Smooth muscle cell (in vitro differentiated cells): ENCODE data around the gene FGF21. TPM values are rescaled to one million over a fixed set of nuclear protein-coding genes. Genes with fewer than 3 reads are reported as not detected.
"Not testable (repeated sequence)": the region's sequence is repeated elsewhere in the genome, so short reads cannot be mapped to it uniquely, and the experiment has no call there.

ENCODE experiments used
- DNase-seq: peaks from one replicate; lab custom pipeline; 2025; ENCODE audit not compliant: unreplicated experiment; lab: John Stamatoyannopoulos, UW
- H2AFZ ChIP-seq: fragments of 200-600 bp; sonication (generic); 2 replicates; pipeline ENCODE4 v1.6.0; 2016; ENCODE audit warnings: antibody characterized with exemption, low read depth, mild to moderate bottlenecking
- H3F3A ChIP-seq: fragments of 200-600 bp; sonication (generic); 2 replicates; pipeline ENCODE4 v1.6.0; 2017; ENCODE audit warnings: antibody characterized with exemption, low read depth
- H3K27ac ChIP-seq: fragments of 200-600 bp; sonication (generic); 2 replicates; pipeline ENCODE4 v1.5.1; 2016; ENCODE audit warnings: low read depth, mild to moderate bottlenecking
- H3K27me3 ChIP-seq: fragments of 200-600 bp; sonication (generic); 2 replicates; pipeline ENCODE4 v1.6.1; 2016; ENCODE audit warnings: low read depth, mild to moderate bottlenecking
- H3K36me3 ChIP-seq: fragments of 200-600 bp; sonication (generic); 2 replicates; pipeline ENCODE4 v1.5.1; 2016; ENCODE audit warnings: low read depth
- H3K4me1 ChIP-seq: fragments of 200-600 bp; sonication (generic); 2 replicates; pipeline ENCODE4 v1.5.1; 2016; ENCODE audit warnings: low read depth
- H3K4me2 ChIP-seq: fragments of 200-600 bp; sonication (generic); 2 replicates; pipeline ENCODE4 v1.6.0; 2016; ENCODE audit warnings: mild to moderate bottlenecking
- H3K4me3 ChIP-seq: fragments of 200-600 bp; sonication (generic); 2 replicates; pipeline ENCODE4 v1.5.1; 2016; ENCODE audit warnings: mild to moderate bottlenecking
- H3K79me2 ChIP-seq: fragments of 200-600 bp; sonication (generic); 2 replicates; pipeline ENCODE4 v1.6.0; 2016; ENCODE audit warnings: low read depth, mild to moderate bottlenecking
- H3K9ac ChIP-seq: fragments of 200-600 bp; sonication (generic); 2 replicates; pipeline ENCODE4 v1.6.0; 2016; ENCODE audit warnings: low read depth
- H3K9me3 ChIP-seq: fragments of 200-600 bp; sonication (generic); replicated peaks from 2 replicates; pipeline ENCODE4 v1.5.1; 2016; ENCODE audit warnings: low read depth
- H4K20me1 ChIP-seq: fragments of 200-600 bp; sonication (generic); 2 replicates; pipeline ENCODE4 v1.6.0; 2016; ENCODE audit warnings: low read depth
- CTCF ChIP-seq: fragments of 200-600 bp; sonication (generic); IDR thresholded peaks from 2 replicates; pipeline ENCODE4 v1.5.1; 2017; ENCODE audit warnings: borderline replicate concordance, mild to moderate bottlenecking, antibody characterized with exemption; ENCODE audit not compliant: insufficient read depth, poor library complexity, severe bottlenecking
- WGBS: methylation state at CpG from one replicate; pipeline ENCODE4 v1.1.7; 2016; ENCODE audit warnings: low lambda C conversion rate; 5-methylcytosine and 5-hydroxymethylcytosine counted together
- polyA plus RNA-seq: library from polyadenylated mRNA; unstranded; fragments of >200 nt; fragmentation: Nextera tagmentation; extraction: Ambion mirVana; gene quantifications from 2 replicates; pipeline ENCODE4 v1.2.1, GENCODE V29; 2016
- total RNA-seq: library from RNA; depleted of rRNA; stranded (reverse); fragments of >200 nt; gene quantifications from 2 replicates; pipeline ENCODE4 v1.2.3, GENCODE V29; 2014

The FGF21 gene
- total and polyA plus RNA-seq, 2 experiments from 2014 or later, result not detected

GRCh38 chr19:48715681-48716171 lies 39.6 kb upstream of the FGF21 start:
- Histone ChIP-seq H3K4me2 (no peak overlapping the region), H3K9me3 (no peaks in the 10 kb centered on the region), H4K20me1 (no peaks in the 10 kb centered on the region), H3K27ac (no peak overlapping the region), H3K27me3 (no peaks in the 10 kb centered on the region), H3F3A (peaks cover 8% of the 10 kb centered on the region), H2AFZ (no peak overlapping the region), H3K9ac (no peak overlapping the region), H3K4me1 (peaks cover 21% of the 10 kb centered on the region), H3K36me3 (no peaks in the 10 kb centered on the region), H3K4me3 (peak overlapping the region; percentile 60), H3K79me2 (no peaks in the 10 kb centered on the region)
- WGBS, result 94% methylated on average over 19 of the region's 19 CpGs
- TF ChIP-seq CTCF, result no peak
- no peak for DNase-seq

GRCh38 chr19:48716562-48717291 lies 38.6 kb upstream of the FGF21 start:
- Histone ChIP-seq H3K9me3 (no peaks in the 10 kb centered on the region), H3K27ac (no peak overlapping the region), H3K36me3 (no peaks in the 10 kb centered on the region), H3K4me1 (peaks cover 21% of the 10 kb centered on the region), H2AFZ (peak overlapping the region; percentile 69), H4K20me1 (no peaks in the 10 kb centered on the region), H3K27me3 (no peaks in the 10 kb centered on the region), H3K9ac (no peak overlapping the region), H3K4me3 (peak overlapping the region; percentile 20), H3F3A (peaks cover 8% of the 10 kb centered on the region), H3K4me2 (peak overlapping the region; percentile 74), H3K79me2 (no peaks in the 10 kb centered on the region)
- 22% methylated on average over 16 of the region's 24 CpGs for WGBS
- no peak for DNase-seq
- no peak for TF ChIP-seq CTCF

GRCh38 chr19:48718106-48718505 lies 37.2 kb upstream of the FGF21 start:
- not testable (repeated sequence) for H3K36me3 ChIP-seq, H2AFZ ChIP-seq, H3K79me2 ChIP-seq, H3K27ac ChIP-seq, H3K27me3 ChIP-seq, H3K4me2 ChIP-seq, H3F3A ChIP-seq, H4K20me1 ChIP-seq, H3K4me3 ChIP-seq, DNase-seq, H3K9ac ChIP-seq, H3K9me3 ChIP-seq
- 96% methylated on average over 7 of the region's 13 CpGs for WGBS
- peaks cover 18% of the 10 kb centered on the region for H3K4me1 ChIP-seq

GRCh38 chr19:48718711-48719231 lies 36.6 kb upstream of the FGF21 start:
- TF ChIP-seq CTCF, result no peak
- Histone ChIP-seq H3K4me1 (peaks cover 18% of the 10 kb centered on the region), H2AFZ (no peak overlapping the region), H3K4me2 (no peak overlapping the region), H3K27ac (no peak overlapping the region), H3K9ac (no peak overlapping the region), H3K4me3 (no peak overlapping the region), H3K79me2 (no peaks in the 10 kb centered on the region), H3K27me3 (no peaks in the 10 kb centered on the region), H3F3A (peaks cover 8% of the 10 kb centered on the region), H4K20me1 (no peaks in the 10 kb centered on the region), H3K36me3 (no peaks in the 10 kb centered on the region), H3K9me3 (no peaks in the 10 kb centered on the region)
- WGBS, result 76% methylated on average over 15 of the region's 15 CpGs
- DNase-seq, result no peak
